ENCODE results near the gene SPIRE1. TPM values are rescaled to one million over a fixed set of nuclear protein-coding genes. Genes with fewer than 3 reads are reported as not detected.

Gene SPIRE1
- total RNA-seq, 1 donor from 2014 or later = 24.9 TPM

DNA sequence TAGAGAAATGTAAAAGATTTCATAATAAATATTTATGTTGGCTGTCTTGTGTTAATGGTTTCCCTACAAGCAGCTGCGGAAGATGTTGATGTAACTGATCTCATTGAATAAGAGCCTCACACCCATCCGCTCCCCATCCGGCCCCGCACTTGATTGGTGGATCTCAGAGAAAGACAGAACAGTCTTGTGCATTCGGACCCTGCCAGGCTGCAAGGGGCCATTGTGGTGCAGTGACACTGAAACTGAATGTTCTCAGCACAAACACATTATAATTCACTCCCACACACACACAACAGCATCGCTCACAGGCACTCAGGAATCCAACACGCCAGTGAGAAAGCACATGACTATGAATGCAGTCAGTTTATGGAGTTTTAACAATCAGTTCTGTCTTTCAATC lies 202.4 kb downstream of the SPIRE1 start:
- DNase-seq (ENCODE audit: extremely low read depth, low read depth, low spot score) = no peak

DNA sequence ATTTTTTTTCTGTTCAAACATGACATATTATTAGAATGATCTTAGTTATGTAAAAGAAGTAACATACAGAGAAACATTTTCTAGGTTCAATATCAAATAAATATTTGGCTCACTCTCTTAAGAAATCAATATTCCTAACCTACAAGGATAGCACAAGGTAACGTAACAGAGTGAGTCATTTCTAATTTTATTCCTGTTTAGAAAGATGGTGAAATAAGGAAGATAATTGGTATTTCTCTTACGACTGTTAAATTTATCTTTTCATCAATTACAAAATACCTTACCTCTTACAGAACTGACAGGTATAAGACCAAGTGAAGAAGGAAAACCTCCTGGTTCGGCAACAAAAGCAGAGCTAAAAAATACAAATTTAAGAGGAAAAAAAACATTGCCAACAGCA lies 205.1 kb downstream of the SPIRE1 start:
- no peak for DNase-seq (ENCODE audit: extremely low read depth, low read depth, low spot score)

DNA sequence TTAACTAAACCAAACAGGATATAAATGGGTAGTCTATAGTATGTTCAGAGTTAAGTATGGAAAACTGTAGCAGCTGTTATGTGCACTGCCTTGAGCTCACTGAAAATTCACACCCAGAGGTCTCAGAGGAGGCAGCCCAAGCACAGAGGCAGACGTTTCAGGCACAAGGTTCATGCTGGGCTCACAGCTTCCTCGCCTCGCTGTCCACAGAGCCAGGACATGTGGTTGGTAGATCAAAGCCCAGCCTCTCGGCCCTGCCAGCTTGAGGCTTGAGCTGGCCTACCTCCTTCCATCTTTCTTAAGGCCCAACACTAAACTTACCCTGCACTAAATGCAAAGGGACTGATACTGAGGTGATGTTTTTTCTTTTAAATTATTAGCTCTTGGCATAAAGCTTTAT lies 206.5 kb downstream of the SPIRE1 start:
- DNase-seq (ENCODE audit: extremely low read depth, low read depth, low spot score) = no peak

DNA sequence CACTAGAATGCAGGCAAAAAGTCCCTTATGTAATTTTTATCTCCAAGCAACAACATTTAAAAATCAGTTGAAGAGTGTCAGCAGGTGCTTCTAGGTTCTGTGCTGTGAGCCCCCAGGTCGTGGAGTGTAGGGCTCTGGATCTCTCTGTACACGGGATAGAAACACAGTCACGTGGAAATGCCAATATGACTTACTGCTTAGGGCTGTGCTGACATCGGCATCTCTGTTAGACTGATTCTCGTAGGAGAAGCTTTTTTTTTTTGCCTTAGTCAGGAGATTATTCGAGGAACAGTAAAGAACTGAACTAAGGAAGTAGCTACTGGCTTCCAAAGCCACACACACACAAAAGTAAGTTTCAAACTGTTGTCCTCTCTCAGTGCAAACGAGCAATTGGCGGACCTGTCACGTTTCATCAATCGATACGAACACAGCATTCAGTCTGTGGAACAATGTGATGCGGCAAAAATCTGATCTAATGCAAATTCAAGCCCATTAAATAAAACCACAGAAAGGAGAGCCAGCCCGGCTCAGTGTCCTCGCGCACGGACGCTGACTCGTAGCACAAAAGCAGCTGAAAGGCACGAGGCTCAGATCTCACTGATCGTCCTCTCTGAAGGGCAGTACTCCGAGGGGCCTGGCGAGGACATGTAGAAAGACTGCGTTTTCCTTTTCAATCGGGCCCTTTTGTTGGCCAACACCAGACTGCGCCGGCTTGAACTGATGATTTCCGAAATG lies 208.7 kb downstream of the SPIRE1 start:
- no peak for DNase-seq (ENCODE audit: extremely low read depth, low read depth, low spot score)

DNA sequence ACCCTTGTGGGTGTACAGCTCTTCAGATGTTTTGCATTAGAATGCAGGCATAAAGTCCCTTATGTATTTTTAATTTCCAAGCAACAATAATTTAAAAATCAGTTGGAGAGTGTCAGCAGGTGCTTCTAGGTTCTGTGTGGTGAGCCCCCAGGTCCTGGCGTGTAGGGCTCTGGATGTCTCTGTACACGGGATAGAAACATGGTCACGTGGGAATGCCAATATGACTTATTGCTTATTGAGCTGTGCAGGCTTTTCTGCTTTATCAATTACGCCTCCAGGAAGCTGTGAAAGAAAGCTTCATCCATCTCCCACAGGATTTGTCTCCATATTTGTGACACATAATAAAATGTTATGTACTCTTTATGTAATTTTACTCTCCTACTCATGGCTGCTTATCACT lies 212.4 kb downstream of the SPIRE1 start:
- no peak for DNase-seq (ENCODE audit: extremely low read depth, low read depth, low spot score)

DNA sequence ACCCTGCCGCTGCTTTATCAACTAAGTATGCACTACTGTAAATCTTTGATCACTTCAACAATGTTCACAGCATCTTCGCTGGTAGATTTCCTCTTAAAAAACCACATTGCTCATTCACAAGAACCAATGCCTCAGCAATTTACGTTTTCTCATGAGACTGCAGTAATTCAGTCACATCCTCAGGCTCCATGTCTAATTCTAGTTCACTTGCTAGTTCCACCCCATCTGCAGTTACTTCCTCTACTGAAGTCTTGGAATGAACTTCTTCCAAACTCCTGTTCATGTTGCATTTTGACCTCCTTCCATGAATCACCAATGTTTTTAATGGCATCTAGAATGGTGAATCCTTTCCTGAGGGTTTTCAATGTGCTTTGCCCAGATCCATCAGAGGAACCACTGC lies 214.4 kb downstream of the SPIRE1 start:
- no peak for DNase-seq (ENCODE audit: extremely low read depth, low read depth, low spot score)

DNA sequence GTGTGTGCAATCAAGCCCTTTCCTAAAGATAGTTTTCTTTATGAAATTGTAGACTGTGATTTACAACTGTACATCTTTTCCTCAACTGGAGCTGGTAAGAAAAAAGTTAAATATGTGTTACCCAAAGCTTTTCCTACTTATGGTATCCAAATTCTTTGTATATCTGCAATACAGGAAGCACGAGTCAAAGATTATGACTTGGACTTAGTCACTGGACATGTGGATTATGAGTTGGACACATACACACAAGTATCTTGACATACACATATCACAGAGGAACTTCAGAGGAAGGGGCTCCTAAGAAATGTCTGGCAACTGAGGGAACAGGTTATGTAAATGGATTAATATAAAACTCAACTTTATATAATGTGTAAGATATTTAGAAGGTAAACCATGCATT lies 215.0 kb downstream of the SPIRE1 start:
- DNase-seq (ENCODE audit: extremely low read depth, low read depth, low spot score) = no peak

DNA sequence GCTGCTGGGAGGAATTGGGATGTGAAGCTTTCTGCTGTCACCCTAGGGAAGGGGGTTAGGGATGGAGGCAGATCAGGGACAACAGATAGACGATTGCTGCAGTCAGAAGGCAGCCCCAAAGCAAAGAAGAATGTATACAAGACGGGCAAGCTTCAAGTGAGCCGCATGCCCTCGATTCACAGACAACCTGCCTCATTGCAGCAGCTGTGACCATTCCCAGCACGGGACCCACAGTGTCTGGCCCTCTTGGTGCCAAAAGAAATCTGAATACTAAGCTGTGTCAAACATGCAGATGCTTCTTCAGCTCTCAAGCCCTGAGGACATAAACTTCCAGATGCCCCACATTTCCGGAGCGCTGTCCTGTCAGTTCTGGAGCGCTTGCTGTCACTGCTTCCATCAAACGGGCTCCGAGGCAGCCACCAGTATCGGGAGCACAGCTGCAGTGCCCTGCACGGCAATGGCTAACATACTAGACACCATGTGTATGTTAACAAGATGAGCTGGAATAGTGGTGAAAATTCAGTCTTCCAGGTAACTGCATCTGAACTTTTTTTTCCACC lies 216.4 kb downstream of the SPIRE1 start:
- no peak for DNase-seq (ENCODE audit: extremely low read depth, low read depth, low spot score)

DNA sequence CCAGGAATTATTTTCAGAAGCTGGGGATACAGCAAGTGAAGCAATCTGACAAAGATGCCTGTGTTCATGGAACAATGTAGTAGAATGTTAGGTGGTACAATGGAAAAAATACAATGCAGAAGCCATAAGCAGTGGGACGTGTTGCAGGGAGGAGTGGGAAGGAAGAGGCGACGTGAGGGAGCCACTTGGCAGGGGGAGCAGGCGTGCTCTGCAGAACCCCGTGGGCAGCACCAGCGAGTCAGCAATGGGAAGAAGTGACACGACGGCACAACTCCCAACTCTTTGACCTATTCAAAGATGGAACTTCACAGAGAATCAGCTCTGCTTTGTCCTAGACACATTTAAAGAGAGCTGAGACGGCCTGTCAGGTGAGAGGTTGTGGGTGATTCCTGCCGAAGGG lies 219.7 kb downstream of the SPIRE1 start:
- DNase-seq (ENCODE audit: extremely low read depth, low read depth, low spot score) = no peak

DNA sequence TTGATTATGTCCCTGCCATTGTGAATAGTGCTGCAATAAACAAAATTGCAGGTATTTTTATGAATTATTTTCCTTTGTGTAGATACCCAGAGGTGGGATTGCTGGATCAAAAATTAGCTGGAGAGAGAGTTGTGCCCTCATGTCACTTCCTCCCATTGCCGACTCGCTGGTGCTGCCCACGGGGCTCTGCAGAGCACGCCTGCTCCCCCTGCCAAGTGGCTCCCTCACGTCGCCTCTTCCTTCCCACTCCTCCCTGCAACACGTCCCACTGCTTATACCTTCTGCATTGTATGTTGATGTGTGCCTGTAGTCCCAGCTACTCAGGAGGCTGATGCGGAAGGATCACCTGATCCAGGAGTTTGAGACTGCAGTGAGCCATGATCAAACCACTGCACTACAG lies 222.0 kb downstream of the SPIRE1 start:
- no peak for DNase-seq (ENCODE audit: extremely low read depth, low read depth, low spot score)

DNA sequence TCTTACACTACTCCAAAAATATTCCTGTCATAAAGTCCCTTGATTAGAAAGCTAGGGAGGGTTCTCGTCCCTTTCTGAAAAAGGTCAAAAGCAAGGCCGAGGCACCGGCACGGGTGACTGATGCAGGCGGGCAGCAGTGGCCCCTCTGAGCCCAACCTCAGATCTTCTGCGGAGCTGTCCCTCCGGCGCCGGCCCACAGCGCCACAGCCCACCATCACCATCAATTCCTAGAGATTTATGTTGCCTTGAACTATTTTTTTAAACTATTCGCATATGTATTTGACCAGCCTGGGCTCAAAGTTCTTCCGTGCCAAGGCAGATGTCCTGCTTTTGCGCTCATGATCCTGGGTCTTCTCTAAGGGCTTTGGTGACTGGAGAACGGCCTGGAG lies 223.4 kb downstream of the SPIRE1 start:
- no peak for DNase-seq (ENCODE audit: extremely low read depth, low read depth, low spot score)

DNA sequence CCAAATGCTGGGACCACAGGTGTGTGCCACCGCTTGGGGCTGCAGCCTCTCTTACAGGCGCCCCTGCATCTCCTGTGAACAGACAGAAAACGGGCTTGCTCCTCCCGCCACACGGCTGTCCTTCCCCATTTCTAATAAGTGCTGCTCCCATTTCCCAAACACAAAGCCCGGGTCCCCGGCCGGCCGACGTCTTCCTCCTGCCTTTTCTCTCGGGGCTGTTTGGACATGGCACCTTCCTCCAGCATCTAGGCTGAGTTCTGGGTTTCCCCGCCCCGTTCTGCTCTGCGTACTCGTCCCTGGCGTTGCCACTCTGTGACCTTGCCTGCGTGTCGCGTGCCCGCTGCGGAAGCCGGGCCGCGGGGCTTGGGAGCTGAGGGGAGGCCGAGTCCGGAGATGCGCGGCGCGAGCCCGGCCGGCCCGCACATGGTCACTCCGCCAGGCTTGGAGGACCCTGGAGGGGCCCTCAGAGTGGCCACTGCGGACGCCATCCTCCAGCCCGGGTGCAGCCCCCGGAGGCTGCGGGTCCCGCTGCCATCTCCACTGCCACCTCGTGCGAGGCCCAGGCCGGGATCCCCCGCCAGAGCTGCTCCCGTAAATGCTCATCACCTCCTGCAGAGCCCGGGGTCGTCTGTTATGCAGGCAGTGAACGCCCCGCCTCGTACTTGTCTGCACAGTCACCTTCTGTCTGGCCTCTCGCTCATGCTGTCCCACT lies 223.9 kb downstream of the SPIRE1 start:
- no peak for DNase-seq (ENCODE audit: extremely low read depth, low read depth, low spot score)

DNA sequence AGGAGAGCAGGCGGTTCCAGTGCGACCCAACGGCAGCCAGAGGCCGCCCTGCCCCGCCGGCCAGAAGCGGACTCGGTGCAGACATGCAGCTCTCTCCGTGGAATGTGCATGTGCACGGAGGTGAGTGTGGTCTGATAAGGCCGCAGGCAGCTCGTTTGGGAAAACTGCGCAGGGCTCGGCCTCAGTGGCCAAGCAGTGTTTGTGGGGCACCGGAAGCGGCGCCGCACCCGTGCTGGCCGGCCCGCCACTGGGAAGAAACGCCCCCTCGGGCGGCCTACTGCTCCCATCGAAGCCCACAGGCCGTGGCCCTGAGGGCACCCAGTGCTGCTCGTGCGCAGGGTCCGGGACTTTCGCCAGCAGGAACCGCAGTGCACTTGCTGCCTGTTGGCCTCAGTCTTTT lies 225.0 kb downstream of the SPIRE1 start:
- no peak for DNase-seq (ENCODE audit: extremely low read depth, low read depth, low spot score)

DNA sequence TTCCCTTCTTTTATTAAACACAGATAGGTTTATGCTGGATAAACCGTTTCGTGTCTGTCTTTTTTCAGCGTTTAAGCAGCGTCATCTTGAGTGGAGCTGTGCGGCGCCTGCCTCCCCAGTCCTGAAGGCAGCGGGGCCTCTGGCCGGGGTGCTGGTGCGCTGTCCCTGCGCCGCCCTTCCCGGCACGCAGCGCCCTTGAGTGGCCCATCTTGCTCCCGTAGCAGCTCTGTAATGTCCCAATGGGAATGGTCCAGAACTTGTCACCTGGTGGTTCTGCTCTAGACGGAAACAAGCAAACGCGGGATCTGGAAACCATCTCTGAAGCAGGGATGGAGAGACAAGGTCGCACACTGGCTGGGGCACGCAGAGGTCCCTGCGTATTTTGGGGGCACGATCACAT lies 225.7 kb downstream of the SPIRE1 start:
- DNase-seq (ENCODE audit: extremely low read depth, low read depth, low spot score) = no peak

DNA sequence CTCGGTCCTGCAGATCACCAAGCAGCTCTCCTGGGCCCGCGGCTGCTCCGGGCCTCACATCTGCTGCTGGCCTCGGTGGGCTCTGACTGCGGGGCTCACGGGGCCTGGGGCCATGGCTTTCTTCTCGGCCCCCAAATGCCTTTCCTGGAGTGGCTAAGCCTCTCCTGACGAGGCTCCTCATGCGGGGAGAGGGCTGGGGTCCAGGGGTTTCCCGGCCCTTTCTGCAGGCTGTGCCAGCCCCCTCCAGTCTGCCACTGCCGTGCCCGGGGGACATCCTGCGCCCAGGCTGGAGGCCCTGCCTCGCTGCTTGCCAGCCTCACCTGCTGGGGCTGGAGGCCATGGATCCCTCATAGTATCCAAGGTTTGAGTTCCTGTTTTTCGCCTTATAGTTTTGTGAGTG lies 226.3 kb downstream of the SPIRE1 start:
- DNase-seq (ENCODE audit: extremely low read depth, low read depth, low spot score) = no peak

DNA sequence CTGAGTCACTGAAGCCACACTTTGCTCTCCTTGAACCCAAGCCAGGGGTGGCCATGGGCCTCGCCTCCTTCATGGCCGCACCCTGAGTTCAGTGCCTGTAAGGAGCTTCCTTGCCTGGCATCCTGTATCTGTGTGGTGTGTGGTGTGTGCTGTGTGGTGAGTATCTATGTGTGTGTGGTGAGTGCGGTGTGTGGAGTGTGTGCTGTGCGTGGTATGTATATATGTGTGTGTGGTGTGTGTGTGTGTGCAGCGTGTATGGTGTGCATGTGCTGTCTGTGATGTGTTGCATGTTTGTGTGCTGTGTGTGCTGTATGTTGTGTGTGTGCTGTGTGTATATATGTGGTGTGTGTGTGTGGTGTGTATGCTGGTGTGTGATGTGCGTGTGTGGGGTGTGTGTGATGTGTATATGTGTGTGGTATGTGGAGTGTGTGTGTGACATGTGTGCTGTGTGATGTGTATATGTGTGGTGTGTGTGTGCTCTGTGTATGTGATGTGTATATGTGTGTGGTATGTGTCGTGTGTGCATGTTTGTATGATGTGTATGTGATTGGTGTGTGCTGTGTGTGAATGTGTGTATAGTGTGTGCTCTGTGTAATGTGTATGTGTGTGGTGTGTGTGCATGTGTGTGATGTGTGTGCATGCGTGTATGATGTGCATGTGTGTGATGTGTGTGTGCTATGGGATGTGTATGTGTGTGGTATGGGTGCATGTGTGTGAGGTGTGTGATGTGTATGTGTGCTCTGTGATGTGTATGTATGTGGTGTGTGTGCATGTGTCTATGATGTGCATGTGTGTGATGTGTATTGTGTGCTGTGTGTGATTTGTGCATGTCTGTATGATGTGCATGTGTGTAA lies 227.5 kb downstream of the SPIRE1 start:
- DNase-seq (ENCODE audit: extremely low read depth, low read depth, low spot score) = no peak

DNA sequence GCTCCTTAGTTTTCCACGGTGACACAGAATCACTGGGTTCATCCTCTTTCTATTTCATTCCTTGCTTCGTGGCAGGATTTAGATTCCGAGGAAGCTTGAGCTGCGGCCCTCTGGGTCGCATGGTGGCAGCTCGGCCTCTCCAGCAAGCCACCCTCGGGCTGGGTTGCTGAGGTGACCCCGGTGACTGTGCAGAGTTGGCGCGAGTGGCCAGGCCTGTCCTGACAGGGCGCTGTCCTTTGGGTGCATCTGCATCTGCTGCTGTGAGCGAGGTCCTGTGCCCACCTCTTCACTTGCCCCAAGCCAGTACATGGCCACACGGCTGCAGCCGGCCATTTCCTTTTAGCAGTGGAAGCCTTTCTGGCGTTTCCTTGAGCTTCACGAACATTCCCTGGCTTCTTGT lies 228.4 kb downstream of the SPIRE1 start:
- no peak for DNase-seq (ENCODE audit: extremely low read depth, low read depth, low spot score)

DNA sequence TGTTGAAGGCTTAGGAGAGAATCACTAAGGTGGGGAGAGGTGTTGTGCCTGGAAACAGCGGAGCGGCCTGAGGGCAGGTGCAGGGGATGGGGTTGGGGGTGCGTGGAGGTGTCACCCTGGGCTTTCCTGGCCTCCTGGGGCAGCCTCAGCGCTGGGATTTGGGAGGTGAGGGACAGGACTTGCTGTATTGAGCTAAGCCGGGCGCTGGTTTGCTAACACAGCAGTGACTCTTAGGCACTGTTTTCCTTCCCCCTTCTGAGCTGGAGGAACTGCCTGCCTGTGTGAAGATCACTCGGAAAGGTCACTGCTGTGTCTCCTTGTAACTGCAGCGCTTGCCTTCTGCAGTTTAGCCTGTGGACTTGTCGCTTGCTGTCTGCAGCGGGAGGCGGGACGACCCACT lies 229.0 kb downstream of the SPIRE1 start:
- DNase-seq (ENCODE audit: extremely low read depth, low read depth, low spot score) = no peak

DNA sequence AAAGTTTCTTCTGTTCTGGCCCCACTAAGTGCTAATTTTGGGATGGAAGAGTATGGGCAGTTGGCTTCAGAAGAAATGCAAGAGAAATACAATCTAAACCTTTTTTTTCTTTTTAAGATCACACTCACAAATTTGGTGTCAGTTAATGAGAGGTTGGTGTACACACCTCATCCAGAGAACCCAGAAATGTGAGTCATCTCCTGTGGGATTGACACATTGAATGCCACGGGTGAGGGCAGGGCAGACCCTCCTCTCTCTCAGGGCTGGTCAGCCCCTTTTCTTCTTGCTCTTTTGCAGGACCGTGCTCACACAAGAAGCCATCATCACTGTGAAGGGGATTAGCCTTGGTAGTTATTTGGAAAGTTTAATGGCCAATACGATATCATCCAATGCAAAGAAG lies 231.0 kb downstream of the SPIRE1 start:
- no peak for DNase-seq (ENCODE audit: extremely low read depth, low read depth, low spot score)

DNA sequence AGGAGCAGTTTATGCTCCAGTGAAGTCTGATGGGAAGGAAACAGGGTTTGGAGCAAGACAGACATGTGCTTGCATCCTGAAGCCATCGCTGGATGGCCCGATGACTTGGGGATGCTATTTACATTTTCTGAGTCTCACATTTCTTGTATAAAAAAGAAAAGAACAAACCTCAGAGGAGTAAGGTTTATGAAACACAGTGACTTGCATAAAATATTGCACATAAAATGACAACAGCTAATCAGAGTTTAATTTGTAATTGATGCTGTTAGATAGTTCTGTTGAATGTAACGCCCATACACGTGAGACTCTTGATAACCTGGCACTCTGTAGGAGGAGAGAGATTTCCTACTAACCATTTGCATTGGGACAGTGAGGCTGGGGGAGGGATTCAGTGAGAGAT lies 233.7 kb downstream of the SPIRE1 start:
- no peak for DNase-seq (ENCODE audit: extremely low read depth, low read depth, low spot score)

DNA sequence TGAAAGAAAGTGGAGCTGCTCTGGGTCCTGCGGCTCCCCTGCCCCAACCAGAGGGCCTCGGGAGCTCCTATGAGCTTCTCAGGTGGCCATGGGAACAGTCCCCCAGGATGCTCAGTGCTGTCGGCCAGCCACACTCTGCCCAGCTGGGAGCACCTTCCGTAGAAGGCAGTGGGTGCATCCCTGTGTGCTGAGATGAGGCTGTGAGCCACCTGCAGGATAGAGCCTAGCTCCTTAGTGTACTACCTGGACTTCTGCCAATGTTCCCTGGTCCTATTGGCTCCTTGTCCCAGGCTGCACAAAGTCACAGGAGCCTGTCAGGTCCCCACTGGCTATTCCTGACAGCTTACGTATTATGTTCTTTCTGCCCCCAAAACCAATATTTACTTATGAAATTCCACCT lies 234.1 kb downstream of the SPIRE1 start:
- DNase-seq (ENCODE audit: extremely low read depth, low read depth, low spot score) = no peak
